Measurements from ENCODE around the gene TMED6.
"Not testable (repeated sequence)": the region's sequence is repeated elsewhere in the genome, so short reads cannot be mapped to it uniquely, and the experiment has no call there.

TMED6 gene

GRCh38 chr16:69296771-69297170, 54.8 kb downstream of the TMED6 start:
- not testable (repeated sequence) for DNase-seq

- no peak for DNase-seq
These were observed 57.5 kb downstream of the TMED6 start for GRCh38 chr16:69294051-69294450.

- no peak for DNase-seq
These were observed 58.2 kb downstream of the TMED6 start for GRCh38 chr16:69293401-69293800.

All from fibroblast of skin of right quadriceps (primary cell).